Sigmoid colon (tissue), 7 donors: ENCODE results near the gene ADAMTSL2. TPM values are rescaled to one million over a fixed set of nuclear protein-coding genes. Genes with fewer than 3 reads are reported as not detected.
A peak's percentile ranks its signal among the peaks of the same experiment; 100 is the strongest.

Experiments
- DNase-seq: peaks from one replicate; pipeline ENCODE4 v3.0.0-alpha.2; 2019
- H3K27ac ChIP-seq, 4 donors: fragments of 200-600 bp; sonication (generic); one replicate each; pipeline ENCODE4 v1.5.1; 2016 to 2019; ENCODE audit warnings: mild to moderate bottlenecking in 1 of 4
- H3K27me3 ChIP-seq, 3 donors: fragments of 200-600 bp; sonication (generic); one replicate each; pipeline ENCODE4 v1.5.1; 2019; ENCODE audit warnings: mild to moderate bottlenecking in 1 of 3
- H3K36me3 ChIP-seq, 4 donors: fragments of 200-600 bp; sonication (generic); one replicate each; pipeline ENCODE4 v1.5.1; 2016 to 2019
- H3K4me1 ChIP-seq, 4 donors: fragments of 200-600 bp; sonication (generic); one replicate each; pipeline ENCODE4 v1.5.1; 2017 to 2019
- H3K4me3 ChIP-seq, 4 donors: fragments of 200-600 bp; sonication (generic); one replicate each; pipeline ENCODE4 v1.5.1; 2017 to 2019; ENCODE audit warnings: mild to moderate bottlenecking in 2 of 4, moderate library complexity in 1 of 4
- H3K9me3 ChIP-seq, 4 donors: fragments of 200-600 bp in 3 of 4; sonication (generic) in 3 of 4; one replicate each; pipeline versions ENCODE4 v1.5.1 to v1.6.1; 2013 to 2019
- EP300 ChIP-seq, 4 donors: sonication (generic); formaldehyde crosslinking; IDR thresholded peaks; one replicate each; pipeline ENCODE4 v1.6.1; 2017; ENCODE audit warnings: antibody characterized with exemption in 4 of 4
- POLR2A ChIP-seq, 2 donors: fragments of 450-650 bp; IDR thresholded peaks; one replicate each; pipeline ENCODE4 v1.6.1; 2016; ENCODE audit warnings: antibody characterized with exemption in 2 of 2, mild to moderate bottlenecking in 2 of 2, moderate library complexity in 2 of 2
- POLR2AphosphoS5 ChIP-seq, 4 donors: sonication (generic); formaldehyde crosslinking; IDR thresholded peaks; one replicate each; pipeline ENCODE4 v1.6.1; 2017; ENCODE audit warnings: antibody characterized with exemption in 4 of 4
- WGBS, 2 donors: extraction: QIAGEN DNeasy Blood & Tissue Kit; methylation state at CpG; one replicate each; pipeline ENCODE4 v1.1.7; 2013; 5-methylcytosine and 5-hydroxymethylcytosine counted together
- intact Hi-C: fragments of 100-400 bp; cut with DNase I; formaldehyde crosslinking; loops from one replicate; pipeline ENCODE4 v1.15.1; 2023
- polyA plus RNA-seq, 3 donors: library from polyadenylated mRNA; stranded (reverse); fragments of 200-250 nt; gene quantifications; one replicate each; pipeline ENCODE4 v1.2.3, GENCODE V29; 2013
- total RNA-seq, 4 donors: library from RNA; depleted of rRNA; stranded (reverse); fragments of >200 nt; gene quantifications; one replicate each; pipeline ENCODE4 v1.1.0, GENCODE V29; 2016
- TF ChIP-seq, protein P1 (sequence below), 4 experiments: fragments of 450-650 bp in 3 of 4; fragments of 200-600 bp in 1 of 4; IDR thresholded peaks; one replicate each; pipeline ENCODE4 v1.5.1; 2016 to 2019; ENCODE audit warnings: antibody characterized with exemption in 4 of 4, mild to moderate bottlenecking in 3 of 4, moderate library complexity in 2 of 4
- donor health status: healthy with polysubstance abuse.
- donor health status: Bipolar disorder and iron deficiency.
- donor health status: healthy.

The ADAMTSL2 gene
- total and polyA plus RNA-seq, 7 donors, result 0.33 to 4.2 (median 0.81) TPM

DNA sequence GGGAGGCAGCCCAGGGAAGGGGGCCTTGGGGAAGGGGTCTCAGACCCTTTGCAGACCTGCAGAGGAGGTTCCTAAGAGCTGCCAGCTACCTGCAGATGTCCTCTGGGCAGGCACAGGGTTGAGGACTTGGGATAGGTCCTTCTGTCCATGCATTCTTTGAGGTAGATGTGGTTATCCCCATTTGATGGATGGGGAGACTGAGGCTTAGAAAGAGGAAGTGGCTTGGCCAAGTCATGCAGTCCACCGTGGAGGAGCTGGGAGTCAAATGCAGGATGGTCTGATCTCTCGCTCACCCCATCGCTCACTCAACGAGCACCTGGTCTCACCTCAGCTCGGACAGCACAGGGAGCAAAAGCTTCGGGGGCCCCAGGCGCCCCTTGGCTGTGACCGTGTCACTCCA is 20.2 kb downstream of the ADAMTSL2 start:
- intact Hi-C loops, result no loop called here
- no peaks in the 10 kb centered on the region for H3K9me3 ChIP-seq
- no peaks in the 10 kb centered on the region for H3K27me3 ChIP-seq
- WGBS, 2 donors, result 87 to 91% methylated on average over 8 of the region's 8 CpGs
- peaks cover 0 to 9% (median 0%) of the 10 kb centered on the region in 4 donors for H3K36me3 ChIP-seq
- peaks cover 0 to 18% (median 16%) of the 10 kb centered on the region in 4 donors for H3K4me1 ChIP-seq
- TF ChIP-seq POLR2A (IDR thresholded peaks at IDR 0.05), result no peak
- no peak for TF ChIP-seq EP300 (IDR thresholded peaks at IDR 0.05)
- H3K4me3 ChIP-seq, result no peak overlapping the region
- DNase-seq, result no peak
- H3K27ac ChIP-seq, result no peak overlapping the region

DNA sequence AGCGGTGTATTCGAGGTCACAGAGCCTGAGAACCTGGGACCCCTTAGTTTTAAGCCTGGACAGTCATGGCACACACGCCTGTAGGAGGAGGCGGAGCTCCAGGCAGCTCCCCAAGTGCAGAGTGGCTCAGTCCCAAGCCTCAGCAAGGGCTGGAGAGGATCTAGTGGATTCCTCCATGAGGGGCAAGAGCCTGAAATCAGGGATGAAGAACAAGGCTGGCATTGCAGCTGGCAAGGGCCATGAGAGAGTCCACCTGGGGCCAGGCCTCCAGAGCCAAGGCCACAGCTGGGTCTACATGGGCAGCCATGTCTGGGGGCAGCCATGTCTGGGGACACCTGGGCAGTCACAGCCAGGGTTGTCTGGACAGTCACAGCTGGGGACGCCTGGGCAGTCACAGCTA is 21.9 kb downstream of the ADAMTSL2 start:
- Histone ChIP-seq H3K36me3 (peaks cover 0 to 5% (median 0%) of the 10 kb centered on the region in 4 donors), H3K4me3 (no peak overlapping the region), H3K27me3 (no peaks in the 10 kb centered on the region), H3K9me3 (no peaks in the 10 kb centered on the region), H3K4me1 (peaks cover 0 to 30% (median 25%) of the 10 kb centered on the region in 4 donors), H3K27ac (no peak overlapping the region)
- DNase-seq, result no peak
- intact Hi-C loops, result no loop called here
- WGBS, 2 donors, result 85 to 86% methylated on average over 5 of the region's 5 CpGs
- TF ChIP-seq EP300 (IDR thresholded peaks at IDR 0.05) (no peak), POLR2AphosphoS5 (IDR thresholded peaks at IDR 0.05) (no peak), POLR2A (IDR thresholded peaks at IDR 0.05) (no peak)
- TF ChIP-seq, protein P1, sequence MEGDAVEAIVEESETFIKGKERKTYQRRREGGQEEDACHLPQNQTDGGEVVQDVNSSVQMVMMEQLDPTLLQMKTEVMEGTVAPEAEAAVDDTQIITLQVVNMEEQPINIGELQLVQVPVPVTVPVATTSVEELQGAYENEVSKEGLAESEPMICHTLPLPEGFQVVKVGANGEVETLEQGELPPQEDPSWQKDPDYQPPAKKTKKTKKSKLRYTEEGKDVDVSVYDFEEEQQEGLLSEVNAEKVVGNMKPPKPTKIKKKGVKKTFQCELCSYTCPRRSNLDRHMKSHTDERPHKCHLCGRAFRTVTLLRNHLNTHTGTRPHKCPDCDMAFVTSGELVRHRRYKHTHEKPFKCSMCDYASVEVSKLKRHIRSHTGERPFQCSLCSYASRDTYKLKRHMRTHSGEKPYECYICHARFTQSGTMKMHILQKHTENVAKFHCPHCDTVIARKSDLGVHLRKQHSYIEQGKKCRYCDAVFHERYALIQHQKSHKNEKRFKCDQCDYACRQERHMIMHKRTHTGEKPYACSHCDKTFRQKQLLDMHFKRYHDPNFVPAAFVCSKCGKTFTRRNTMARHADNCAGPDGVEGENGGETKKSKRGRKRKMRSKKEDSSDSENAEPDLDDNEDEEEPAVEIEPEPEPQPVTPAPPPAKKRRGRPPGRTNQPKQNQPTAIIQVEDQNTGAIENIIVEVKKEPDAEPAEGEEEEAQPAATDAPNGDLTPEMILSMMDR (IDR thresholded peaks at IDR 0.05), result no peak

DNA sequence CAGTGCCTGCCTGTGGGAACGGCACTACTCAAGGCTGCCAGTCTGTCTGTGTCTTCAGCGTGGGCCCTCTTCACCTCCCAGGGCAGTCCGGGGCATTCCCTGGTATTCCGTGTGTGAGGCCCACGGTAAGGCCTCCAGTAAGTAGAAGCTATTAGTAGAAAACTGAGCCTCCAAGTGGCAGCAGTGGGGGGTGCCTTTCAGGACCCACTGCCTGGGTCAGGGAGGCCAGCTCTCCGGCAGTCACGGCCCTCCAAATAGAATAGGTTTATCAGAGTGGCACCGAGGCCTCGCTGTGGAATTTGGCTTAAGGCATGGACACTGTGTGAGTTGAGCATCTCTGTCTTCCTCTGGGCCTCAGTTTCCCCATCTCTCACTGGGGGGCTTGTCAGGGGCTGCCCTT is 23.1 kb downstream of the ADAMTSL2 start:
- Histone ChIP-seq H3K27ac (peak overlapping the region in 3 of 4 donors; percentile 45 to 56 (median 49)), H3K4me1 (peaks cover 0 to 30% (median 25%) of the 10 kb centered on the region in 4 donors), H3K27me3 (no peaks in the 10 kb centered on the region), H3K9me3 (no peaks in the 10 kb centered on the region), H3K36me3 (peaks cover 0 to 5% (median 0%) of the 10 kb centered on the region in 4 donors), H3K4me3 (no peak overlapping the region)
- intact Hi-C loops, result no loop called here
- WGBS, 2 donors, result 94 to 96% methylated on average over 9 of the region's 9 CpGs
- DNase-seq, result no peak
- TF ChIP-seq POLR2A (IDR thresholded peaks at IDR 0.05) (no peak), POLR2AphosphoS5 (IDR thresholded peaks at IDR 0.05) (no peak), EP300 (IDR thresholded peaks at IDR 0.05) (no peak)
- TF ChIP-seq, protein P1 (IDR thresholded peaks at IDR 0.05), result no peak

DNA sequence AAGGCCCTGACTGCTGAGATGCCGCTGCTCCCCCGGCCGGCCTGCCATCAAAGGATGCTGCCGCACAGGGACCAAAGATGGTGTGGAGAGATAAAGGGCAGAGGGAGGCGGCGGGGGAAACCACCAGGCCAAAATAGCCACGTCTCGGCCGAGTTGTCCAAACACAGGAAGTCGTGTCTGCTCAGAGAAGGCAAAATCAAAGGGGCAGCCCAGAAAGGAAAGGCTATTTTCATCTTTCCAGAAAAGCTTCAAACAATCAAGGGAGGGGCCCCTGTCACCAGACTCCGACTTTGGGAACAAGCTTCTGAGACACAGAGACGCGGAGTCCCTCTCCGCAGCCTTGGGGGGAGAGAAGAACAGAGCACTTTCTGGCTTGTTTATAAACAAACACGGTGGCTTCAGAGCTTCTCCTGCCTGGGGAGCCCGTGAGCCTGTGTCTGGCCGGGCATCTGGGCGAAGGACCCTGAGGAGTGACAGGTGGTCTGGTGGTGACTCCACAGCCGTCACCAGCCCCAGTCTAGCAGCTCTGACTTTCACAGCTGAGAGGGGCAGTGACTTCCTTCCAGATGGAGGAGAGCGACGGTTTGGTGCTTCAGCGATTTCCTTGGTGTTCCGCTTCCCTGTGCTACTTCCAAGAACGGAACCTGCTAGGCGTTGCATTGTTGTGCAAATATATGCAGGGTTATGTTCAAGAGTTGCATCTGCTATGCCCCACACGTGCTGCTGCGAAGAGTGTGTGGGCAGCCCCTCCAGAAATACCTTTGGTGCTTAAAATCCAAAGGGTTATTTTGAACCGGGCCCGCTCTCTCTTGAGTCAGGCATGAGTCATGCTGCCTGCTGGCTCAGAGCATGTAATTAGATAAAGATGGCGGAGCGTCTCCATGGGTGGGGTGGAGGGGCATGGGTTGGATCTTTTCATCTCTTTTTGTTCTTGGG is 24.0 kb downstream of the ADAMTSL2 start:
- intact Hi-C loops, result no loop called here
- H3K4me3 ChIP-seq, result no peak overlapping the region
- H3K27ac ChIP-seq, result peak overlapping the region; percentile 26 to 56 (median 47)
- H3K4me1 ChIP-seq, result peaks cover 0 to 37% (median 32%) of the 10 kb centered on the region in 4 donors
- TF ChIP-seq, protein P1 (IDR thresholded peaks at IDR 0.05), result no peak
- TF ChIP-seq POLR2A (IDR thresholded peaks at IDR 0.05) (no peak), EP300 (IDR thresholded peaks at IDR 0.05) (no peak), POLR2AphosphoS5 (IDR thresholded peaks at IDR 0.05) (no peak)
- 38 to 71% methylated on average over 31 of the region's 31 CpGs for WGBS, 2 donors
- no peak for DNase-seq
- no peaks in the 10 kb centered on the region for H3K27me3 ChIP-seq
- H3K9me3 ChIP-seq, result no peaks in the 10 kb centered on the region
- H3K36me3 ChIP-seq, result peaks cover 0 to 5% (median 0%) of the 10 kb centered on the region in 4 donors

DNA sequence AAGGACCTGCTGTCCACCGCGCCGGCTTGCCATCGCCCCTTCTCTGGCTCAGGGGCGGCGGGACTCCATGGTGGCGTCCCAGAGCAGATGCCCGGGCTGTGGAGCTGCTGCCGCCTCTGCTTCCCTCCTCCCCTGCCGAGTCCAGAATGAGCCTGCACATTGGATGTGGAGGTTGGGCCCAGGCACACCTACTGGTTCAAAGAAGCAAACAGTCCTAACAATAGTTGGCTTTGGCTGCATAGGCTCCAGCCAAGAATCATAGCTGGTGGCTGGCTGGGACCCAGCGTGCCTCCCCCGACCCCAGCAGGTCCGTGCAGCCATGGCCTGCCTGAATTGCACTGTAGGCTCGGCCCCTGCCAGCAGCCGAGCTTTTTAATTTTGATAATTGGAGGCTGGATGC is 25.8 kb downstream of the ADAMTSL2 start:
- Histone ChIP-seq H3K4me1 (peaks cover 0 to 47% (median 41%) of the 10 kb centered on the region in 4 donors), H3K36me3 (peaks cover 0 to 5% (median 0%) of the 10 kb centered on the region in 4 donors), H3K27me3 (no peaks in the 10 kb centered on the region), H3K9me3 (no peaks in the 10 kb centered on the region), H3K4me3 (no peak overlapping the region), H3K27ac (peak overlapping the region in 3 of 4 donors; percentile 41 to 48 (median 44))
- intact Hi-C loops, result no loop called here
- 87 to 88% methylated on average over 15 of the region's 15 CpGs for WGBS, 2 donors
- no peak for DNase-seq
- TF ChIP-seq, protein P1 (IDR thresholded peaks at IDR 0.05), result no peak
- TF ChIP-seq POLR2A (IDR thresholded peaks at IDR 0.05) (no peak), POLR2AphosphoS5 (IDR thresholded peaks at IDR 0.05) (peak in 1 of 4 donors; percentile 21), EP300 (IDR thresholded peaks at IDR 0.05) (no peak)
